ENCODE data around the gene TRAF7. TPM values are rescaled to one million over a fixed set of nuclear protein-coding genes. Genes with fewer than 3 reads are reported as not detected.

The TRAF7 gene
- total RNA-seq, 1 donor from 2014 or later, result 66.1 TPM

GRCh38 chr16:2177561-2177960 is 22.0 kb downstream of the TRAF7 start:
- Mint-ChIP-seq H3K27me3 (ENCODE audit: low read depth) (no peaks in the 10 kb centered on the region), H3K9me3 (no peaks in the 10 kb centered on the region), H3K4me1 (no peaks in the 10 kb centered on the region), H3K36me3 (peaks cover 18% of the 10 kb centered on the region), H3K27ac (no peak overlapping the region), H3K4me3 (no peak overlapping the region)
- DNase-seq (ENCODE audit: low spot score in 2 of 2, unreplicated experiment in 2 of 2), result no peak
- no peak for TF ChIP-seq CTCF (IDR thresholded peaks at IDR 0.05; ENCODE audit: unreplicated experiment)

- no peak for TF ChIP-seq CTCF (IDR thresholded peaks at IDR 0.05; ENCODE audit: unreplicated experiment)
- Mint-ChIP-seq H3K4me1 (no peaks in the 10 kb centered on the region), H3K36me3 (peaks cover 16% of the 10 kb centered on the region), H3K4me3 (no peak overlapping the region), H3K9me3 (no peaks in the 10 kb centered on the region), H3K27me3 (ENCODE audit: low read depth) (no peaks in the 10 kb centered on the region), H3K27ac (no peak overlapping the region)
- DNase-seq (ENCODE audit: low spot score in 2 of 2, unreplicated experiment in 2 of 2), result no peak
Observed at GRCh38 chr16:2178321-2179106, 22.9 kb downstream of the TRAF7 start.

- H3K36me3 Mint-ChIP-seq, result peaks cover 12% of the 10 kb centered on the region
- H3K4me1 Mint-ChIP-seq, result no peaks in the 10 kb centered on the region
- H3K9me3 Mint-ChIP-seq, result no peaks in the 10 kb centered on the region
- no peak overlapping the region for H3K4me3 Mint-ChIP-seq
- no peak for TF ChIP-seq CTCF (IDR thresholded peaks at IDR 0.05; ENCODE audit: unreplicated experiment)
- DNase-seq (ENCODE audit: low spot score in 2 of 2, unreplicated experiment in 2 of 2), result no peak
- no peaks in the 10 kb centered on the region for H3K27me3 Mint-ChIP-seq (ENCODE audit: low read depth)
- no peak overlapping the region for H3K27ac Mint-ChIP-seq
Observed at GRCh38 chr16:2179107-2179501, 23.5 kb downstream of the TRAF7 start.

- Mint-ChIP-seq H3K27ac (no peak overlapping the region), H3K4me1 (no peaks in the 10 kb centered on the region), H3K27me3 (ENCODE audit: low read depth) (no peaks in the 10 kb centered on the region), H3K36me3 (peaks cover 10% of the 10 kb centered on the region), H3K4me3 (no peak overlapping the region), H3K9me3 (no peaks in the 10 kb centered on the region)
- DNase-seq (ENCODE audit: low spot score in 2 of 2, unreplicated experiment in 2 of 2), result no peak
- no peak for TF ChIP-seq CTCF (IDR thresholded peaks at IDR 0.05; ENCODE audit: unreplicated experiment)
Observed at GRCh38 chr16:2179576-2179975, 24.0 kb downstream of the TRAF7 start.

- no peaks in the 10 kb centered on the region for H3K4me1 Mint-ChIP-seq
- no peaks in the 10 kb centered on the region for H3K9me3 Mint-ChIP-seq
- no peak for DNase-seq (ENCODE audit: low spot score in 2 of 2, unreplicated experiment in 2 of 2)
- no peak for TF ChIP-seq CTCF (IDR thresholded peaks at IDR 0.05; ENCODE audit: unreplicated experiment)
- H3K27ac Mint-ChIP-seq, result no peak overlapping the region
- H3K27me3 Mint-ChIP-seq (ENCODE audit: low read depth), result no peaks in the 10 kb centered on the region
- H3K36me3 Mint-ChIP-seq, result peaks cover 10% of the 10 kb centered on the region
- H3K4me3 Mint-ChIP-seq, result no peak overlapping the region
Observed at GRCh38 chr16:2180461-2180860, 24.9 kb downstream of the TRAF7 start.
